Mononuclear cell (primary cell): Measurements from ENCODE around the gene ITGA1. TPM values are rescaled to one million over a fixed set of nuclear protein-coding genes. Genes with fewer than 3 reads are reported as not detected.

Experiments used
- H3K27me3 ChIP-seq: 2 replicates; pipeline ENCODE4 v1.6.0; 2011; ENCODE audit warnings: low read length, control low read depth; ENCODE audit not compliant: insufficient read depth
- H3K4me1 ChIP-seq: 2 replicates; pipeline ENCODE4 v1.5.1; 2011; ENCODE audit warnings: mild to moderate bottlenecking, low read length, control low read depth; ENCODE audit not compliant: insufficient read depth
- H3K4me3 ChIP-seq: 2 replicates; pipeline ENCODE4 v1.5.1; 2011; ENCODE audit warnings: mild to moderate bottlenecking, low read length, moderate library complexity
- H3K9me3 ChIP-seq: 2 replicates; pipeline ENCODE4 v1.5.1; 2011; ENCODE audit warnings: low read depth, mild to moderate bottlenecking, control low read depth, low read length
- total RNA-seq: library from RNA; depleted of rRNA; stranded (reverse); fragments of >200 nt; gene quantifications from one replicate; pipeline ENCODE4 v1.2.3, GENCODE V29; 2012

The ITGA1 gene
- total RNA-seq, 1 donor = 0.84 TPM

DNA sequence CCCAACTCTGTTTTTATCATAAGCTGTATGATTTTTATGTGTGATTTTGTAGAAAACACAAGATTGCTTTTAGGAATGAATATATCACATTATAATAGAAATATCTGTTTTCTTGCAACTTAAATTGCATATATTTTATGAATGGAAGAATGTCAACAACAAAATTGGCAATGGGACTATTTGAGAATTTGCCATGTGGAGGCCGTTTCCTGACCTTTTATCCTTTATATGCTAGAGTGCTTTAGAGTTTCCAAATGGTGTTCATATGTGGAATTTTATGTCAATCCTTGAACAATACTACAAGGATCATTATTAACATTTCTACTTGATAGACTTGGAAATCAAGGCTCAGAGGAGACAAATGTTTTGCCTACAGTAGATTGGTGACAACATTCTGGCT, 34.2 kb downstream of the ITGA1 start:
- Histone ChIP-seq H3K9me3 (no peaks in the 10 kb centered on the region), H3K27me3 (no peaks in the 10 kb centered on the region), H3K4me1 (peaks cover 13% of the 10 kb centered on the region), H3K4me3 (no peak overlapping the region)

GRCh38 chr5:52822437-52822836, 34.7 kb downstream of the ITGA1 start:
- no peak overlapping the region for H3K4me3 ChIP-seq
- H3K9me3 ChIP-seq = no peaks in the 10 kb centered on the region
- H3K27me3 ChIP-seq = no peaks in the 10 kb centered on the region
- peaks cover 13% of the 10 kb centered on the region for H3K4me1 ChIP-seq

- Histone ChIP-seq H3K4me3 (no peak overlapping the region), H3K27me3 (no peaks in the 10 kb centered on the region), H3K9me3 (no peaks in the 10 kb centered on the region), H3K4me1 (peaks cover 13% of the 10 kb centered on the region)
These were observed 37.1 kb downstream of the ITGA1 start for GRCh38 chr5:52824827-52825226.

GRCh38 chr5:52825826-52826225, 38.1 kb downstream of the ITGA1 start:
- no peak overlapping the region for H3K4me3 ChIP-seq
- peaks cover 13% of the 10 kb centered on the region for H3K4me1 ChIP-seq
- no peaks in the 10 kb centered on the region for H3K27me3 ChIP-seq
- H3K9me3 ChIP-seq = no peaks in the 10 kb centered on the region

DNA sequence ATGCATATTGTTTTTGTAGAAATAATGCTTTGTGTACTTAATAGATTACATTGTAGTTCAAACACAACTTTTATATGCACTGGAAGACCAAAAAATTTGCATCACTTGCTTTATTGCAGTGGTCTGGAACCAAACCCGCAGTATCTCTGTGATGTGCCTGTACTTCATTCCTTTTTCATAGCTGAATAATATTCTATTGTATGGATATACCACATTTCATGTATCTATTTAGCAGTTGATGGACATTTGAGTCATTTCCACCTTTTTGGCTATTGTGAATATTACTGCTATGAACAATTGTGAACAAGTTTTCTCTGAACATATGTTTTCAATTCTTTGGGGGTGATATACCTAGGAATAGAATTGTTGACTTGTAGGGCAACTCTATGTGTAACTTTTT, 40.1 kb downstream of the ITGA1 start:
- H3K4me3 ChIP-seq = no peak overlapping the region
- peaks cover 13% of the 10 kb centered on the region for H3K4me1 ChIP-seq
- no peaks in the 10 kb centered on the region for H3K9me3 ChIP-seq
- H3K27me3 ChIP-seq = no peaks in the 10 kb centered on the region

DNA sequence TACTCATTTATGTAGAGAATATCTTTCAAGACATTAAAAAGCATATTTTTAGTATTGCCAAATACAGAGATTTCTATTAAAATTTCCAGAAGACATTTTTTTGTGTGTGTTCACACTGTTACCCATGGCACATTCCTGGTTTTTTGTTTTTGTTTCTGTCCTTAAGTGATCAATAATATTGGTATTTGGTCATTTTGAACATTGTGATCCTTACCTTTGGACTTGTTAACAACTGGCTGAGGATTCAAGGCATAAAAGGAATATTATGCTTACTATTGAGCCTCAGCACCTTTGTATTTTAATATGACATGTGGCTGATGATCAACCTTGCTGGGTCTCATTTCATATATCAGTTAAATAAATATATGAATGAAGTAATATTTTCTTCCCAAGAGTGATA, 41.9 kb downstream of the ITGA1 start:
- no peaks in the 10 kb centered on the region for H3K27me3 ChIP-seq
- H3K4me3 ChIP-seq = no peak overlapping the region
- peaks cover 13% of the 10 kb centered on the region for H3K4me1 ChIP-seq
- no peaks in the 10 kb centered on the region for H3K9me3 ChIP-seq

GRCh38 chr5:52830650-52831049, 42.9 kb downstream of the ITGA1 start:
- H3K4me3 ChIP-seq = no peak overlapping the region
- peaks cover 8% of the 10 kb centered on the region for H3K4me1 ChIP-seq
- no peaks in the 10 kb centered on the region for H3K9me3 ChIP-seq
- H3K27me3 ChIP-seq = no peaks in the 10 kb centered on the region

DNA sequence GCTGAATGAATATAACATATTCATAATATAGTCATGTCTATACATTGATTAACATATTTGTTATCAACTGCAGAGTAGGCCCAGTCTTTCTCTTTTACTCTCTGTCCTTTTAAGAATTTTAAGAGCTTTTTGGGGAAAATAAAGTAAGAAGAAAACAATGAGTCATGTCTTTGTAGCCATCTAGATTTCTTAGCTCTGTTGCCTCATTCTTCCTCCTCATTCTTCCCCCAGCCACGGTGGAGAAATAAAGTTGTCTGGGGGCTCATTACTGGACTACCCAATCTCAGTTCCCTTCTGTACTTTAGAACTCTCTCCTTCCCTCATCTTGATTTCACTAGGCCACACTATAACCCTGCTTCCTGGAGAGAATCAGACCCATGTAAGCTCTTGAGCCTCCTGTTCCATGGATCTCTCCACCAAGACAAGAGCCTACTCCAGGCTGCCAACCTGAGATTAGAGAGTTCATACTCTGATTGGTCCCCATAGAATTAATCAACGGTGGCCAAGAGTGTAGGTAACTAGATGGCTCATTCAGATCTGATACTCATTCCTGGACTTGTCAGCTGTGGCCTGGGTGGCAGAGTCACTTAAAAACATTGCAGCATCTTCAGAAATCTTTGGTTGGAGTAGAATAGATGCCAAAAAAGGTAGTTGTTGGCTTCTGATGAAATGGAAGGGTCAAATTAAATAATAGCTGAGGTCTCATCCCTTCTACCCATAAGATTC, 44.2 kb downstream of the ITGA1 start:
- Histone ChIP-seq H3K4me1 (no peaks in the 10 kb centered on the region), H3K27me3 (no peaks in the 10 kb centered on the region), H3K9me3 (no peaks in the 10 kb centered on the region), H3K4me3 (no peak overlapping the region)

GRCh38 chr5:52834320-52834719, 46.6 kb downstream of the ITGA1 start:
- H3K4me1 ChIP-seq = no peaks in the 10 kb centered on the region
- H3K27me3 ChIP-seq = no peaks in the 10 kb centered on the region
- no peak overlapping the region for H3K4me3 ChIP-seq
- H3K9me3 ChIP-seq = no peaks in the 10 kb centered on the region

DNA sequence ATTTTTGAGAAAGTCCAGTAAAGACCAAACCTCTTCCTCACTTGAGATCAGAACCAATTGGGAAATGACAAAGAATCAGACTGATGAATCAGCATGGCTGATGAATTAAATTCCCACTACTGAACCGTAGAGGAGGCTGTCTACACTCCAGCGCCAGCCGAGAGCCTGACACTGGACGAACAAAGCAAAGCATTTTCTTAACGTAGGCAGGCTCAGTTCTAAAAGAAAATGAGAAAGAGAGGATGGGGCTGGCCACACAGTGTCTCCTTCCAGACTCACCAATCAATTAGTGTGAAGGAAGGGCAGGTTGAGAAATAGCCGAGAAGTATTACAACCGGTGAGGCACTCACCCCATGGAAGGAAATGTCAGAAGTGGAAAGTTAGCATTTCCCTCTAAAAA, 49.4 kb downstream of the ITGA1 start:
- H3K4me1 ChIP-seq = no peaks in the 10 kb centered on the region
- H3K4me3 ChIP-seq = no peak overlapping the region
- no peaks in the 10 kb centered on the region for H3K9me3 ChIP-seq
- H3K27me3 ChIP-seq = no peaks in the 10 kb centered on the region

DNA sequence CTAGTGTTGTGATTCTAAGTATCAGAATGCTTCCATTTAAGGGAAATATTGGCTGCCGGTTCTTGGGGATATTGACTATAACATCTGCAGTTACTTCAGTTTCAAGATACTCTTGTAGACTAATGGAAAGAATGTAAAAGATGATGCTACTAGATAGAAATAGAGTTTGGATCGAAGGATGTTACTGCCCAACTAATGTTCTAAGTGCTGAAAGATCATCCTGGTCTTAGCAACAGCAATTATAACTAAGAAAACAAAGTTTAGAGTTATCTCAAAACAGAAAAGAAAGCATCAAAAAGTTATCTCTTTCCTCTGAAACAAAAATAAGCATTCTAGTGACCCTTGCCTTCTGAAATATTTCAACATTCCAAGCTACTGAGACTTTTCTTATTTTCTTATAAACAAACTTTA, 49.9 kb downstream of the ITGA1 start:
- no peaks in the 10 kb centered on the region for H3K27me3 ChIP-seq
- H3K9me3 ChIP-seq = no peaks in the 10 kb centered on the region
- no peaks in the 10 kb centered on the region for H3K4me1 ChIP-seq
- H3K4me3 ChIP-seq = no peak overlapping the region

GRCh38 chr5:52838326-52839015, 50.8 kb downstream of the ITGA1 start:
- Histone ChIP-seq H3K4me3 (no peak overlapping the region), H3K9me3 (no peaks in the 10 kb centered on the region), H3K27me3 (no peaks in the 10 kb centered on the region), H3K4me1 (no peaks in the 10 kb centered on the region)

GRCh38 chr5:52839285-52839684, 51.6 kb downstream of the ITGA1 start:
- H3K27me3 ChIP-seq = no peaks in the 10 kb centered on the region
- no peaks in the 10 kb centered on the region for H3K9me3 ChIP-seq
- no peaks in the 10 kb centered on the region for H3K4me1 ChIP-seq
- no peak overlapping the region for H3K4me3 ChIP-seq

DNA sequence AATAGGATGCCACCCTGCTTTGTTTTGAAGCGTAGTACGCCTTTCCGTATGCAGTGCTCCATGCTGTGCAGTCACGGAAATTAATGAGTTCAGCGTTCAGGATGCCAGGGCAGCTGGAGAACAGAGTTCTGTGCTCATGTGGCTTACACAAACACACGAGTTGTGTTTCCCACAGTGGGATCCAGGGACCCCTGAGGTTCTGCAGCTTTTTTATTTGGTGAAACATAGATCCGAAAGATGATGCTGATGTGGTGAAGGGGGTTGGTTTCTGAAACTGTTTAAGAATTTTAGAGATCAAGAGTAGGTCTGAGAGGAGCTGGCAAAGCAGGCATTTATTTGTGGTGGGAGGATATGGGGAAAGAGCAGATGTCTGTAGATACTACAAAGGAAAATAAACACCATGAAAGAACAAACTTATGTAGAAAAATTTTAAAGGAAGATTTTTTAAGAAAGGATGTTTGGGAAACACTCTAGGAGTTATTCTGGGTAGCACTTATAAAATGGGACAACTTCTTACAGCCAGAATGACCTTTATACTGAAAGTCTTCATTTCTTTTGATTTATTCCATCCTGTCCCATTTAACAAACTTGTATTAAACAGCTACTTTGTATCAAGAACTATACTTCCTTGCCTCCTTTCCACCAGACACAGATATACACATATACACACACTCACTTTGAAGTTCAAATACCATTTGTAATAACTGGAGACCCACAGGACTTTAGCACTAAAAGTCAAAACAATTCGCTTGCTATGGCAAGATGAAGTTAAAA, 52.7 kb downstream of the ITGA1 start:
- no peak overlapping the region for H3K4me3 ChIP-seq
- H3K9me3 ChIP-seq = no peaks in the 10 kb centered on the region
- no peaks in the 10 kb centered on the region for H3K4me1 ChIP-seq
- H3K27me3 ChIP-seq = no peaks in the 10 kb centered on the region

DNA sequence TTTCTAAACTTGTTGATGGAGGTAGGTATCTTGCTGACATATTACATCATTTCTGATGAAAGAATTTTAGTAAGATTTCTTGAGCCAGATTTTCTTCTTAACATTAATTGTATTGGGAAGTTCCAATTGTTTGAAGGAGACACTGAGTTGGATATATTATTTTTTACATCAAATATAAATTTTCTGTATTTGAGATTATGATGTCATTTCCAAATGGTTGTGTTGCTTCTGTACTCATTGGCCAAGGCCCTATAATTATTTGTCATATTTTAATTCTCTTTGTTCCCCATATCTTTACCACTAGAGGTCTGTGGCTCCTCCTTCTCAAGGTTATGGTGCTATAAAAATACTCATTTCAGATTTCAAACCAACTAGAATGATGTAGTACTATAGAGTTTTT, 53.4 kb downstream of the ITGA1 start:
- no peaks in the 10 kb centered on the region for H3K4me1 ChIP-seq
- no peak overlapping the region for H3K4me3 ChIP-seq
- no peaks in the 10 kb centered on the region for H3K27me3 ChIP-seq
- H3K9me3 ChIP-seq = no peaks in the 10 kb centered on the region
